Measurements from ENCODE around the gene OMG. TPM values are rescaled to one million over a fixed set of nuclear protein-coding genes. Genes with fewer than 3 reads are reported as not detected.

OMG gene
- polyA plus RNA-seq, 1 of the 3 experiments (the other 2 are of a cell fraction) = 0.61 TPM

- TF ChIP-seq ZBTB33 (IDR thresholded peaks at IDR 0.05; ENCODE audit: borderline replicate concordance, low read depth) = no peak
- no peak for TF ChIP-seq PBX3 (IDR thresholded peaks at IDR 0.05)
- TF ChIP-seq TAF1 (IDR thresholded peaks at IDR 0.05; ENCODE audit: borderline replicate concordance, low read depth, low read length) = no peak
- TF ChIP-seq IRF3 (IDR thresholded peaks at IDR 0.05; ENCODE audit: low read depth, low read length) = no peak
- TF ChIP-seq MAX (IDR thresholded peaks at IDR 0.05; ENCODE audit: low read depth) = no peak
These were observed 14.5 kb upstream of the OMG start (continued) for GRCh38 chr17:31311526-31311925.

GRCh38 chr17:31310886-31311285 is 13.8 kb upstream of the OMG start:
- no peak for DNase-seq
- no peak overlapping the region for H2AFZ ChIP-seq (ENCODE audit: low read depth)
- POLR2A ChIA-PET = no interaction called here
- CTCF ChIA-PET = interaction anchor here (0.7 kb wide), 1 partner anchor 16 kb away, joined by 4 read pairs; no protein-coding TSS in a partner anchor
- 0 out of 2 replicates have a peak, but pooled peaks cover 2% of the 10 kb centered on the region for H3K79me2 ChIP-seq (ENCODE audit: insufficient read depth)
- no peak overlapping the region for H3K4me3 ChIP-seq (ENCODE audit: low read depth in 2 of 2, low read length in 1 of 2)
- H3K9me2 ChIP-seq = no peaks in the 10 kb centered on the region
- no peaks in the 10 kb centered on the region for H4K20me1 ChIP-seq (ENCODE audit: insufficient read depth)
- no peaks in the 10 kb centered on the region for H3K27me3 ChIP-seq (ENCODE audit: insufficient read depth)
- H3K4me2 ChIP-seq = no peak overlapping the region
- no peak overlapping the region for H3K27ac ChIP-seq (ENCODE audit: low read depth in 2 of 2, low read length in 1 of 2)
- no peak overlapping the region for H3K9ac ChIP-seq
- H3K4me1 ChIP-seq (ENCODE audit: control insufficient read depth in 1 of 2, insufficient read depth in 2 of 2, low read depth in 1 of 2, low read length in 1 of 2) = peaks cover 0 to 3% of the 10 kb centered on the region in 2 experiments; a peak in 1 of 4 replicates
- peaks cover 16% of the 10 kb centered on the region for H3F3A ChIP-seq (replicated peaks; ENCODE audit: insufficient read depth)
- H3K9me3 ChIP-seq = no peaks in the 10 kb centered on the region; the same call in 1 of the 2 replicates
- peaks cover 0 to 12% of the 10 kb centered on the region in 2 experiments for H3K36me3 ChIP-seq (replicated peaks in 1 of 2; ENCODE audit: control insufficient read depth in 1 of 2, insufficient read depth in 2 of 2, low read length in 1 of 2)
- 88% methylated on average over 7 of the region's 7 CpGs for WGBS (ENCODE audit: low lambda C conversion rate)
- TF ChIP-seq RFX5 (IDR thresholded peaks at IDR 0.05; ENCODE audit: low read length) (no peak), RAD21 (IDR thresholded peaks at IDR 0.05; ENCODE audit: low read length) (no peak), FOXJ3 (CRISPR knock-in tag; IDR thresholded peaks at IDR 0.05) (no peak), PBX3 (IDR thresholded peaks at IDR 0.05) (no peak), EP300 (IDR thresholded peaks at IDR 0.05; ENCODE audit: borderline replicate concordance in 1 of 2, low read depth in 1 of 2, low read length in 1 of 2) (no peak), EZH2phosphoT487 (IDR thresholded peaks at IDR 0.05; ENCODE audit: borderline replicate concordance, low read depth) (no peak), USF2 (IDR thresholded peaks at IDR 0.05; ENCODE audit: borderline replicate concordance, low read depth, low read length) (no peak), CTCF (IDR thresholded peaks at IDR 0.05) (no peak), POLR2AphosphoS5 (IDR thresholded peaks at IDR 0.05; ENCODE audit: low read depth, low read length) (no peak), ZBTB33 (IDR thresholded peaks at IDR 0.05; ENCODE audit: borderline replicate concordance, low read depth) (no peak)

All from SK-N-SH (cell line).